Upper lobe of left lung (tissue), 4 donors: ENCODE results near the gene SLC1A7.

Experiments
- POLR2A ChIP-seq, 4 donors: fragments of 450-650 bp; IDR thresholded peaks; one replicate each; pipeline ENCODE4 v1.5.1; 2016 to 2017; ENCODE audit warnings: antibody characterized with exemption in 4 of 4, mild to moderate bottlenecking in 2 of 4
- POLR2AphosphoS5 ChIP-seq, 2 donors: sonication (generic); formaldehyde crosslinking; IDR thresholded peaks; one replicate each; pipeline ENCODE4 v1.5.1; 2017; ENCODE audit warnings: antibody characterized with exemption in 2 of 2
- TF ChIP-seq, protein P1 (sequence below), 6 experiments: fragments of 450-650 bp in 4 of 6; fragments of 200-600 bp in 2 of 6; sonication (generic) in 2 of 6; IDR thresholded peaks; one replicate each; pipeline ENCODE4 v1.5.1; 2016 to 2019; ENCODE audit warnings: antibody characterized with exemption in 6 of 6

DNA sequence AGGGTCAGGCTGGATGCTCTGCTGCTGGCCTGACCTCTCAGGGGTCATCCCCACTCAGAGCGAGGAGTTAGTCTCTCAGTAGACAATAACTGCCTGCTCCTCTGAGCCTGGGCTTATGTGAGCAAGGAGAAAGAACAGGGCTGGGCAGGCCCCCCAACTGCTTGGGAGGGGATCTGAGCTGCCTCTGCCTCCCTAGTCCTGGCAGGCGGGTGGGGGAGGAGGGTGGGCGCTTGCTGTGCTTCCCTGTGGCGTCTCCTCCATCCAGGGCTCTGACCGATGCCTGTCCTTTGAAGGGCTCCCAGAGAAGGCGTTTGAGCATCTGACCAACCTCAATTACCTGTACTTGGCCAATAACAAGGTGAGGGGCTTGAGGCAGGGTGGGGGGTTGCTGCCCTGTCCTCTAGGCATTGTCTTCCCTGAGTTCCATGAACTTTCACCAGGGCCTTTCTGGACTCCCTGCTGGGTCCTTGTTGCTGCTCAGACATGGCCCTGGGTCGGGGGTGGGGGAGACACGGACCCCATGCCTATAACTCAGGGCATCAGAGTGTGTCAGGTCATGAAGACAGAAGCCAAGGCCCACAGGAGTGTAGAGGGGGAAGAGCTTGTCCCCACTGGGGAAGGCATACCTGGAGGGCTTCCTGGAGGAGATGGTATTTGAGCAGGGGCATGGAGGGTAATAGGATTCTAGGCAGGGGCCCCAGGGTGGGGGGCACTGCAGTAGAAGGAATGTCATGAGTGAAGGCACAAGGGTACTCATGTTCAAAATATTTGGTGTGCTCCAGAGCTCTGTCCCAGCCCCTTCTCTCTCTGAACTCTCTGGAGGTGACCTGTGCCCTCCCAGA, 67.9 kb downstream of the SLC1A7 start:
- TF ChIP-seq POLR2AphosphoS5 (IDR thresholded peaks at IDR 0.05) (no peak), POLR2A (IDR thresholded peaks at IDR 0.05) (no peak)
- TF ChIP-seq, protein P1, sequence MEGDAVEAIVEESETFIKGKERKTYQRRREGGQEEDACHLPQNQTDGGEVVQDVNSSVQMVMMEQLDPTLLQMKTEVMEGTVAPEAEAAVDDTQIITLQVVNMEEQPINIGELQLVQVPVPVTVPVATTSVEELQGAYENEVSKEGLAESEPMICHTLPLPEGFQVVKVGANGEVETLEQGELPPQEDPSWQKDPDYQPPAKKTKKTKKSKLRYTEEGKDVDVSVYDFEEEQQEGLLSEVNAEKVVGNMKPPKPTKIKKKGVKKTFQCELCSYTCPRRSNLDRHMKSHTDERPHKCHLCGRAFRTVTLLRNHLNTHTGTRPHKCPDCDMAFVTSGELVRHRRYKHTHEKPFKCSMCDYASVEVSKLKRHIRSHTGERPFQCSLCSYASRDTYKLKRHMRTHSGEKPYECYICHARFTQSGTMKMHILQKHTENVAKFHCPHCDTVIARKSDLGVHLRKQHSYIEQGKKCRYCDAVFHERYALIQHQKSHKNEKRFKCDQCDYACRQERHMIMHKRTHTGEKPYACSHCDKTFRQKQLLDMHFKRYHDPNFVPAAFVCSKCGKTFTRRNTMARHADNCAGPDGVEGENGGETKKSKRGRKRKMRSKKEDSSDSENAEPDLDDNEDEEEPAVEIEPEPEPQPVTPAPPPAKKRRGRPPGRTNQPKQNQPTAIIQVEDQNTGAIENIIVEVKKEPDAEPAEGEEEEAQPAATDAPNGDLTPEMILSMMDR (IDR thresholded peaks at IDR 0.05), result no peak
